GM12891 (cell line): ENCODE measurements around the gene HEATR9.

Source experiments
- PAX5 ChIP-seq: IDR thresholded peaks from 2 replicates; pipeline ENCODE4 v1.6.1; 2011; ENCODE audit warnings: low read length, moderate library complexity, mild to moderate bottlenecking; ENCODE audit not compliant: insufficient read depth, severe bottlenecking
- POLR2A ChIP-seq: IDR thresholded peaks from 2 replicates; pipeline ENCODE4 v1.6.1; 2011; ENCODE audit warnings: low read depth, low read length, control low read depth
- POLR2AphosphoS5 ChIP-seq: IDR thresholded peaks from 2 replicates; pipeline ENCODE4 v1.6.1; 2011; ENCODE audit warnings: low read depth, low read length, control low read depth
- TAF1 ChIP-seq: IDR thresholded peaks from 2 replicates; pipeline ENCODE4 v1.6.1; 2011; ENCODE audit warnings: low read depth, low read length, control low read depth

- TF ChIP-seq TAF1 = no peak
- TF ChIP-seq POLR2A = peak; percentile 40; the same call in 1 of the 2 replicates
- TF ChIP-seq POLR2AphosphoS5 = peak; percentile 43; the same call in 1 of the 2 replicates
- TF ChIP-seq PAX5 = no peak
Measured at GRCh38 chr17:35847633-35848373, 20.9 kb downstream of the HEATR9 start.
